ENCODE data around the gene C1orf232. TPM values are rescaled to one million over a fixed set of nuclear protein-coding genes. Genes with fewer than 3 reads are reported as not detected.

C1orf232 gene
- total RNA-seq, 2 experiments from 2014 or later = not detected

DNA sequence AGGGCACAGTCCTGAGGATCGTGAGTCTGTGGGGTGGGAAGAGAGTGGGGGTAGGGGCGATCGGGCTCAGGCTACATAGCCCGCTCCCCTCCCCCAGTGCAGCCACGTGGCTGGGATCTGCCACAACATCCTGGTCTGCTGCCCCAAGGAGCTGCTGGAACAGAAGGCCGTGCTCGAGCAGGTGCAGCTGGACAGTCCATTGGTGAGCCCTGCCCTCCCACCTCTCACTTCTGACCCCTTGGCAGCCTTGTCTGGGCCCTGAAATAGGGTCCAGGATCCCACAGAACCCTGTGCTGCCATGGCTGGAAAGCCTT lies 13.6 kb upstream of the C1orf232 start:
- ChIA-PET POLR2A (no interaction called here), CTCF (interaction anchor here (1.3 kb wide), 1 partner anchor 52 kb away, joined by 4 read pairs; the partner anchor contains the start of gene CEP85)
- Histone ChIP-seq H3K36me3 (ENCODE audit: insufficient read depth, low read length) (no peaks in the 10 kb centered on the region), H3K9me3 (ENCODE audit: control insufficient read depth in 1 of 2, insufficient read depth in 1 of 2, low read length in 2 of 2) (no peaks in the 10 kb centered on the region), H3K27ac (ENCODE audit: low read depth in 1 of 2, low read length in 2 of 2) (no peak overlapping the region), H3K4me1 (ENCODE audit: insufficient read depth, low read length) (no peaks in the 10 kb centered on the region), H3K27me3 (ENCODE audit: control insufficient read depth in 1 of 2, insufficient read depth in 2 of 2, low read length in 2 of 2) (no peaks in the 10 kb centered on the region), H3K4me3 (ENCODE audit: low read length) (no peak overlapping the region)
- ATAC-seq (ENCODE audit: poor library complexity) (no peak), DNase-seq (no peak)
- no peaks in the 10 kb centered on the region for H3K27me3 Mint-ChIP-seq
- H3K9me3 Mint-ChIP-seq = no peaks in the 10 kb centered on the region
- TF ChIP-seq, protein P1, sequence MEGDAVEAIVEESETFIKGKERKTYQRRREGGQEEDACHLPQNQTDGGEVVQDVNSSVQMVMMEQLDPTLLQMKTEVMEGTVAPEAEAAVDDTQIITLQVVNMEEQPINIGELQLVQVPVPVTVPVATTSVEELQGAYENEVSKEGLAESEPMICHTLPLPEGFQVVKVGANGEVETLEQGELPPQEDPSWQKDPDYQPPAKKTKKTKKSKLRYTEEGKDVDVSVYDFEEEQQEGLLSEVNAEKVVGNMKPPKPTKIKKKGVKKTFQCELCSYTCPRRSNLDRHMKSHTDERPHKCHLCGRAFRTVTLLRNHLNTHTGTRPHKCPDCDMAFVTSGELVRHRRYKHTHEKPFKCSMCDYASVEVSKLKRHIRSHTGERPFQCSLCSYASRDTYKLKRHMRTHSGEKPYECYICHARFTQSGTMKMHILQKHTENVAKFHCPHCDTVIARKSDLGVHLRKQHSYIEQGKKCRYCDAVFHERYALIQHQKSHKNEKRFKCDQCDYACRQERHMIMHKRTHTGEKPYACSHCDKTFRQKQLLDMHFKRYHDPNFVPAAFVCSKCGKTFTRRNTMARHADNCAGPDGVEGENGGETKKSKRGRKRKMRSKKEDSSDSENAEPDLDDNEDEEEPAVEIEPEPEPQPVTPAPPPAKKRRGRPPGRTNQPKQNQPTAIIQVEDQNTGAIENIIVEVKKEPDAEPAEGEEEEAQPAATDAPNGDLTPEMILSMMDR (IDR thresholded peaks at IDR 0.05) = no peak
- no peak overlapping the region for H3K4me3 Mint-ChIP-seq
- H3K36me3 Mint-ChIP-seq (ENCODE audit: low read depth) = no peaks in the 10 kb centered on the region
- no peaks in the 10 kb centered on the region for H3K4me1 Mint-ChIP-seq (ENCODE audit: low read depth)
- H3K27ac Mint-ChIP-seq = no peak overlapping the region
- intact Hi-C loops (cut with DNase I, micrococcal nuclease) = loop anchor here in 1 of 2 experiments (5.0 kb wide), 1 partner anchor 40 kb away; no protein-coding TSS in a partner anchor

- intact Hi-C loops (cut with DNase I, micrococcal nuclease) = loop anchor here in 1 of 2 experiments (5.0 kb wide), 1 partner anchor 41 kb away; no protein-coding TSS in a partner anchor
- no peaks in the 10 kb centered on the region for H3K4me1 Mint-ChIP-seq (ENCODE audit: low read depth)
- H3K9me3 Mint-ChIP-seq = no peaks in the 10 kb centered on the region
- H3K4me3 Mint-ChIP-seq = no peak overlapping the region
- ATAC-seq (ENCODE audit: poor library complexity) (no peak), DNase-seq (no peak)
- POLR2A ChIA-PET = no interaction called here
- CTCF ChIA-PET = interaction anchor here (0.9 kb wide), 1 partner anchor 12 kb away, joined by 3 read pairs; the partner anchor contains the start of gene ZNF593
- Histone ChIP-seq H3K27ac (ENCODE audit: low read depth in 1 of 2, low read length in 2 of 2) (no peak overlapping the region), H3K9me3 (ENCODE audit: control insufficient read depth in 1 of 2, insufficient read depth in 1 of 2, low read length in 2 of 2) (no peaks in the 10 kb centered on the region), H3K36me3 (ENCODE audit: insufficient read depth, low read length) (no peaks in the 10 kb centered on the region), H3K4me3 (ENCODE audit: low read length) (no peak overlapping the region), H3K27me3 (ENCODE audit: control insufficient read depth in 1 of 2, insufficient read depth in 2 of 2, low read length in 2 of 2) (no peaks in the 10 kb centered on the region), H3K4me1 (ENCODE audit: insufficient read depth, low read length) (no peaks in the 10 kb centered on the region)
- no peak overlapping the region for H3K27ac Mint-ChIP-seq
- TF ChIP-seq, protein P1 (IDR thresholded peaks at IDR 0.05) = no peak
- no peaks in the 10 kb centered on the region for H3K27me3 Mint-ChIP-seq
- H3K36me3 Mint-ChIP-seq (ENCODE audit: low read depth) = no peaks in the 10 kb centered on the region
These were observed 13.0 kb upstream of the C1orf232 start for GRCh38 chr1:26181586-26182382.

GRCh38 chr1:26180010-26180506 lies 11.3 kb upstream of the C1orf232 start:
- Mint-ChIP-seq H3K27ac (no peak overlapping the region), H3K4me1 (ENCODE audit: low read depth) (no peaks in the 10 kb centered on the region), H3K36me3 (ENCODE audit: low read depth) (no peaks in the 10 kb centered on the region), H3K9me3 (no peaks in the 10 kb centered on the region), H3K27me3 (no peaks in the 10 kb centered on the region), H3K4me3 (no peak overlapping the region)
- TF ChIP-seq, protein P1 (IDR thresholded peaks at IDR 0.05) = no peak
- H3K4me1 ChIP-seq (ENCODE audit: insufficient read depth, low read length) = no peaks in the 10 kb centered on the region
- no peak overlapping the region for H3K4me3 ChIP-seq (ENCODE audit: low read length)
- ChIA-PET CTCF (no interaction called here), POLR2A (no interaction called here)
- DNase-seq = no peak
- H3K27ac ChIP-seq (ENCODE audit: low read depth in 1 of 2, low read length in 2 of 2) = no peak overlapping the region
- H3K36me3 ChIP-seq (ENCODE audit: insufficient read depth, low read length) = no peaks in the 10 kb centered on the region
- intact Hi-C loops (cut with DNase I, micrococcal nuclease) = loop anchor here in 1 of 2 experiments (5.0 kb wide), 1 partner anchor 42 kb away; no protein-coding TSS in a partner anchor
- H3K27me3 ChIP-seq (ENCODE audit: control insufficient read depth in 1 of 2, insufficient read depth in 2 of 2, low read length in 2 of 2) = no peaks in the 10 kb centered on the region
- no peak for ATAC-seq (ENCODE audit: poor library complexity)
- H3K9me3 ChIP-seq (ENCODE audit: control insufficient read depth in 1 of 2, insufficient read depth in 1 of 2, low read length in 2 of 2) = no peaks in the 10 kb centered on the region
